Loucy (cell line): ENCODE measurements around the gene BABAM2.

Source experiments
- CTCF ChIP-seq: fragments of 200-600 bp; sonication (generic); conservative IDR thresholded peaks from 2 replicates; pipeline ENCODE4 v1.5.1; 2014; ENCODE audit warnings: mild to moderate bottlenecking, antibody characterized with exemption, low read length
- EZH2phosphoT487 ChIP-seq: fragments of 200-600 bp; IDR thresholded peaks from 2 replicates; pipeline ENCODE4 v1.6.1; 2018; ENCODE audit warnings: antibody characterized with exemption, mild to moderate bottlenecking, moderate library complexity, borderline replicate concordance

GRCh38 chr2:28178946-28179345 lies 288.4 kb downstream of the BABAM2 start:
- TF ChIP-seq CTCF = no peak
- TF ChIP-seq EZH2phosphoT487 = no peak
